HepG2 (cell line): ENCODE measurements around the gene PPP1CA. TPM values are rescaled to one million over a fixed set of nuclear protein-coding genes. Genes with fewer than 3 reads are reported as not detected.

Experiments
- E2F5 ChIP-seq: sonication (generic); formaldehyde crosslinking; conservative IDR thresholded peaks from 2 replicates; pipeline ENCODE4 v1.4.0; 2020; ENCODE audit warnings: missing genetic modification reagents
- HINFP ChIP-seq: sonication (generic); formaldehyde crosslinking; IDR thresholded peaks from 2 replicates; pipeline ENCODE4 v1.4.0; 2020; ENCODE audit warnings: low read depth, mild to moderate bottlenecking, missing genetic modification reagents
- LRRFIP1 ChIP-seq: sonication (generic); formaldehyde crosslinking; conservative IDR thresholded peaks from 2 replicates; pipeline ENCODE4 v1.4.0; 2020; ENCODE audit warnings: missing genetic modification reagents
- MEIS2 ChIP-seq: sonication (generic); formaldehyde crosslinking; IDR thresholded peaks from 2 replicates; pipeline ENCODE4 v1.9.0; 2021; ENCODE audit warnings: mild to moderate bottlenecking, missing genetic modification reagents
- MXD3 ChIP-seq: IDR thresholded peaks from 2 replicates; pipeline ENCODE4 v1.6.1; 2016; ENCODE audit warnings: mild to moderate bottlenecking, missing biosample characterization, missing genetic modification reagents
- PHF5A ChIP-seq: IDR thresholded peaks from one replicate; pipeline ENCODE4 v1.6.1; 2018; ENCODE audit warnings: low read depth, missing genetic modification reagents; ENCODE audit not compliant: unreplicated experiment
- PITX1 ChIP-seq: sonication (generic); formaldehyde crosslinking; IDR thresholded peaks from 2 replicates; pipeline ENCODE4 v1.5.1; 2020; ENCODE audit warnings: mild to moderate bottlenecking, missing genetic modification reagents
- RARG ChIP-seq: sonication (generic); formaldehyde crosslinking; IDR thresholded peaks from 2 replicates; pipeline ENCODE4 v1.4.0; 2020; ENCODE audit warnings: low read depth, mild to moderate bottlenecking, missing genetic modification reagents
- SNAPC4 ChIP-seq: sonication (generic); formaldehyde crosslinking; IDR thresholded peaks from 2 replicates; pipeline ENCODE4 v1.4.0; 2020; ENCODE audit warnings: mild to moderate bottlenecking, missing genetic modification reagents
- THYN1 ChIP-seq: sonication (generic); formaldehyde crosslinking; IDR thresholded peaks from 2 replicates; pipeline ENCODE4 v1.8.1; 2023; ENCODE audit warnings: low read depth, mild to moderate bottlenecking, moderate library complexity, missing genetic modification reagents, borderline replicate concordance
- ZBTB3 ChIP-seq: sonication (generic); formaldehyde crosslinking; IDR thresholded peaks from 2 replicates; pipeline ENCODE4 v1.4.0; 2020; ENCODE audit warnings: low read depth, mild to moderate bottlenecking, moderate library complexity, missing genetic modification reagents, borderline replicate concordance
- ZNF205 ChIP-seq: IDR thresholded peaks from 2 replicates; pipeline ENCODE4 v1.6.1; 2018; ENCODE audit warnings: missing biosample characterization, missing genetic modification reagents
- ZNF569 ChIP-seq: sonication (generic); formaldehyde crosslinking; IDR thresholded peaks from 2 replicates; pipeline ENCODE4 v1.5.0; 2020; ENCODE audit warnings: mild to moderate bottlenecking, missing genetic modification reagents, moderate library complexity, borderline replicate concordance
- ZNF574 ChIP-seq: sonication (generic); formaldehyde crosslinking; IDR thresholded peaks from 2 replicates; pipeline ENCODE4 v1.4.0; 2020; ENCODE audit warnings: missing genetic modification reagents
- polyA plus RNA-seq, 8 experiments: library from polyadenylated mRNA; depleted of rRNA in 3 of 8; stranded (reverse) in 7 of 8; unstranded in 1 of 8; fragments of >200 nt; fragmentation: Illumina TruSeq in 4 of 8; extraction: Trizol in 4 of 8; gene quantifications; 2 replicates each; pipeline versions ENCODE4 v1.2.1 to v1.2.3, GENCODE V29; 2011 to 2016; ENCODE audit warnings: low read depth in 4 of 8, missing spikeins in 1 of 8, mixed read lengths in 1 of 8; ENCODE audit not compliant: insufficient read depth in 1 of 8
- total RNA-seq, 5 experiments: library from RNA; depleted of rRNA; stranded (reverse); fragments of >200 nt; fragmentation: Illumina TruSeq; extraction: Trizol; gene quantifications; 2 replicates each; pipeline ENCODE4 v1.2.3, GENCODE V29; 2016; ENCODE audit warnings: low read depth in 1 of 5

The PPP1CA gene
- total and polyA plus RNA-seq, 2 of the 13 experiments (the other 11 are each of a cell fraction or from before 2014, with no cell fraction given): 149 to 170 TPM

- TF ChIP-seq MXD3: peak; percentile 91; the same call in 1 of the 2 replicates
- TF ChIP-seq RARG (CRISPR knock-in tag): no peak
- no peak for TF ChIP-seq ZNF569 (CRISPR knock-in tag)
- TF ChIP-seq LRRFIP1 (CRISPR knock-in tag): no peak
- no peak for TF ChIP-seq HINFP (CRISPR knock-in tag)
- TF ChIP-seq ZNF205 (CRISPR knock-in tag): no peak
- no peak for TF ChIP-seq THYN1 (CRISPR knock-in tag)
- peak; percentile 65 for TF ChIP-seq PHF5A (CRISPR knock-in tag)
- TF ChIP-seq ZNF574 (CRISPR knock-in tag): peak; percentile 72
- no peak for TF ChIP-seq SNAPC4 (CRISPR knock-in tag)
- peak; percentile 44 for TF ChIP-seq MEIS2
- peak; percentile 86 for TF ChIP-seq E2F5 (CRISPR knock-in tag)
- peak; percentile 32; the same call in 1 of the 2 replicates for TF ChIP-seq PITX1 (CRISPR knock-in tag)
- TF ChIP-seq ZBTB3 (CRISPR knock-in tag): no peak
Measured at GRCh38 chr11:67391304-67392182, 10.1 kb downstream of the PPP1CA start, which contains the start of gene RAD9A (continued).
